DMS153 (cell line): ENCODE data around the gene ARFGEF2.
A peak's percentile ranks its signal among the peaks of the same experiment; 100 is the strongest.
"Not testable (repeated sequence)": the region's sequence is repeated elsewhere in the genome, so short reads cannot be mapped to it uniquely, and the experiment has no call there.

Experiments
- DNase-seq: peaks from one replicate; lab custom pipeline; 2025; lab: John Stamatoyannopoulos, UW

Gene ARFGEF2

GRCh38 chr20:48999890-49000870 is 78.7 kb downstream of the ARFGEF2 start:
- DNase-seq = no peak

GRCh38 chr20:49001741-49002140 is 80.2 kb downstream of the ARFGEF2 start:
- DNase-seq = no peak

DNA sequence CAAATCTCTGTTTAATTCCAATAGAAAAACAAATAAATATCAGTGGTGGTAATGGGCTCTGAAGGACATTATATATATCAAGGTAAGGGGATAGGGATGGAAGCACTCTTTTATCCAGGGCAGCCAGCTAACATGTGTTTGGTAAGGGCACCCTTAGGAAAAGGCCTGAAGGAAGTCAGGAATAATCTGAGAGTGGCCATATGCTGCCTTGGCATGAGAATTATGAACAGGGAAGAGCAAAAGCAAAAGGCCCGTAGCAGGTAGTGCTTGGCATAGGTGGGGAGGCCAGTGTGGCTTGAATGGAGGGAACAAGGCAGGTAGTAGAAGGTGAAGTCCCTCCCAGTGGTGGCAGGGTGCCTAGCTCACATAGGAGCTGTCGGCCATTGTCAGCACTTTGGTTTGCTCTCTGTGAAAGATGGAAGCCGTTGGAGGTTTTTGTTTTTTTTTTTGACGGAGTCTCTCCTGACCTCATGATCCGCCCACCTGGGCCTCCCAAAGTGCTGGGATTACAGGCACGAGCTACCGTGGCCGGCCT is 85.0 kb downstream of the ARFGEF2 start:
- no peak for DNase-seq

DNA sequence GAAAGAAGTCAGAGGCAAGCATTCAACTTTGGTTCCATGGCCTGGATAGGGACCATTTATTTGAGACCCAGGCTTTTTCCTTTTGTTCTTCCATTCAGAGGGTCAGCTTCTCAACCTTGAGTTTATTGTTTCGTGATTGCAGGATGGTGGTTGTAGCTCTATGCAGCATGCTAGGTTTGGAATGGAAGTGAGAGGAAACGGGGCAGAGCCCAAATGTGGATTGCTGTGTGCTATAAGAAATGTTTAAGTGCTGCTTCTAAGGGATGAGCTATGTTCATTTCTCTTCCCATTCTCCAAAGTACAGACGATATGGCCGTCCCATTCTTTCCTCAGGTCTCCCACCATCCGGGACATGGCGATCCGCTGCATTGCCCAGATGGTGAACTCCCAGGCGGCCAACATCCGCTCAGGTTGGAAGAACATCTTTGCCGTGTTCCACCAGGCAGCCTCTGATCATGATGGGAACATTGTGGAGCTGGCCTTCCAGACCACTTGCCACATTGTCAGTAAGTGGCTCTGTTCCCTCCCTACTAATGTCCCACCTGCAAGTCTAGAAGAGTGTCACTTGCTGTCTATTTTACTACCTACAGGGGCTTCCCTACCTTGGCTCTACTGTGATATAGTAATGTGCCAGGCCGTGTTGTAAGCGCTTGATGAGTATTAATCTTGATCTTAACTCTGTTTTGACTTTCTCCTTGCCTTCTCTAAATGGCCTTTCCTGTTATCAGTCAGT is 88.6 kb downstream of the ARFGEF2 start:
- no peak for DNase-seq

- DNase-seq = no peak
Measured at GRCh38 chr20:49024220-49024619, 102.7 kb downstream of the ARFGEF2 start.

DNA sequence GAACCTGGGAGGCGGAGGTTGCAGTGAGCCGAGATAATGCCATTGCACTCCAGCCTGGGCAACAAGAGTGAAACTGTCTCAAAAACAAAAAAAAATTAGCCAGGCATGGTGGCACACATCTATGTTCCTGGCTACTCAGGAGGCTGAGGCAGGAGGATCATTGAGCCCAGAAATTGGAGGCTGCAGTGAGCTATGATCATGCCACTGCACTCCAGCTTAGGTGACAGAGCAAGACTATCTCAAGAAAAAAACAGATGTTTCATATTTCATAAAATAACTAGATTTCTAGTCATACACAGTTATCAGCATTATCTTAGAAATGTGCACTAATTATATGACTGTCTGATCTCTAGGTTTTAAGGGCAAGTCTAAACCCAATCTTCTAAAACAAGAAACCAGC is 106.7 kb downstream of the ARFGEF2 start:
- not testable (repeated sequence) for DNase-seq

- DNase-seq = no peak
Measured at GRCh38 chr20:49028684-49029083, 107.2 kb downstream of the ARFGEF2 start.

- DNase-seq = no peak
Measured at GRCh38 chr20:49029203-49029602, 107.7 kb downstream of the ARFGEF2 start.

- no peak for DNase-seq
Measured at GRCh38 chr20:49030954-49031619, 109.6 kb downstream of the ARFGEF2 start.

DNA sequence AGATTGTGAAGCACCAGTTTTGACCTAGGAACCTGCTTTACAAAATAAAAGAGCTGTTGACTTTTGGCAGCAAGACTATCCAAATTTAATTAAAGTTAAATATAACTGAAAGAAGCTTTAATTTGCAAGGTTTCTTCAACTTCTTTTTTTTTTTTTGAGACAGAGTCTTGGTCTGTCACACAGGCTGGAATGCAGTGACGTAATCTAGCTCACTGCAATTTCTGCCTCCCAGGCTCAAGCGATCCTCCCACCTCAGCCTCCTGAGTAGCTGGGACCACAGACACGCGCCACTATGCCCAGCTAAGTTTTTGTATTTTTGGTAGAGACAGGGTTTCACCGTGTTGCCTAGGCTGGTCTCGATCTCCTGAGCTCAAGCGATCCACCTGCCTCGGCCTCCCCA is 110.9 kb downstream of the ARFGEF2 start:
- no peak for DNase-seq

GRCh38 chr20:49034070-49034732 is 112.7 kb downstream of the ARFGEF2 start:
- DNase-seq = no peak

DNA sequence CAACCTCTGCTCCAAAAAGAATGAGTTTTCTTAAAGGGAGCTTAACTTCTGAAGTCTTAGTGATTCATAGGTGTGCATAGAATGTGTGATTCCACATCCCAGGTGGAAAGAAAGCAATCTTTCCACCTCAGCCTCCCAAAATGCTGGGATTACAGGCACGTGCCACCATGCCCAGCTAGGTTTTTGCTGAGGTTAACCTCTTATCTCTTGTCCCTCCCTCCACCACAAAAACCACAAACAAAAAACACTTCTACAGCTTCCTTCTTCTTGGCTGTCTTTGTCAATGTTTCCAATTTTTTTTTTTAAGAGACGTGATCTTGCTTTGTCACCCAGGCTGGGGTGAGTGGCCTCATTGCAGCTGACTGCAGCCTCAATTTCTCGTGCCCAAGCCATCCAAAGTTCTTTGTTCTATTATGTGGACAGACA is 116.5 kb downstream of the ARFGEF2 start:
- no peak for DNase-seq

GRCh38 chr20:49039854-49040253 is 118.3 kb downstream of the ARFGEF2 start:
- no peak for DNase-seq

- no peak for DNase-seq
Measured at GRCh38 chr20:49043000-49043399, 121.5 kb downstream of the ARFGEF2 start.

DNA sequence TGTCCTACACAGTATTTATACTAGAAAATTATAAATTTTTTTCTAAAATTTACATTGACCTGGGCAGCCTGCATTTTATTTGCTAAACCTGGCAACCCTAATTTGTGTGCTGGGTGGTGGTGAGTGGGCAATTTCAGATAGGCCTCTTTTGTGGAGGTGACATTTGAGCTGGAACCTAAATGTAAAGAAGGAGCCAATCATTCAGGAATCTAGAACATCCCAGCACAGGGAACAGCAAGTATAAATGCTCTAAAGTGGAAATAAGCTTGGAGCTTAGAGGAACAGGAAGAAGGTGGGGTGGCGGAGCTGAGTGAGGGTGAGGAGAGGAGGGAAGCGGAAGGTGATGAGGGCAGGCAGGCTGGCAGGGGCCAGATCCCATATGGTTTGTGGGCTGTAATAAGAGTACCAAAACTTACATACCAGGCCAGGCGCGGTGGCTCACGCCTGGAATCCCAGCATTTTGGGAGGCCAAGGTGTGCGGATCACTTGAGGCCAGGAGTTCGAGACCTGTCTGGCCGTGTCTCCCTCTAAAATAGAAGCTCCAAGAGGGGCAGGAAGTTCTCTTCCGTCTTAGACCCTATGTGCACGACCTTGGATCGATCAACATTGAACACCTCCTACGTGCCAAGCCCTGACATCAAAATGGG is 124.1 kb downstream of the ARFGEF2 start:
- DNase-seq = peak; percentile 9

GRCh38 chr20:49046087-49046900 is 124.8 kb downstream of the ARFGEF2 start, which contains the start of gene CSE1L:
TSS of gene CSE1L (plus strand) at chr20:49046312. CDS start at chr20:49058464, 12,152 bp downstream.
- peak; percentile 90 for DNase-seq

GRCh38 chr20:49052334-49052733 is 130.8 kb downstream of the ARFGEF2 start:
- no peak for DNase-seq

DNA sequence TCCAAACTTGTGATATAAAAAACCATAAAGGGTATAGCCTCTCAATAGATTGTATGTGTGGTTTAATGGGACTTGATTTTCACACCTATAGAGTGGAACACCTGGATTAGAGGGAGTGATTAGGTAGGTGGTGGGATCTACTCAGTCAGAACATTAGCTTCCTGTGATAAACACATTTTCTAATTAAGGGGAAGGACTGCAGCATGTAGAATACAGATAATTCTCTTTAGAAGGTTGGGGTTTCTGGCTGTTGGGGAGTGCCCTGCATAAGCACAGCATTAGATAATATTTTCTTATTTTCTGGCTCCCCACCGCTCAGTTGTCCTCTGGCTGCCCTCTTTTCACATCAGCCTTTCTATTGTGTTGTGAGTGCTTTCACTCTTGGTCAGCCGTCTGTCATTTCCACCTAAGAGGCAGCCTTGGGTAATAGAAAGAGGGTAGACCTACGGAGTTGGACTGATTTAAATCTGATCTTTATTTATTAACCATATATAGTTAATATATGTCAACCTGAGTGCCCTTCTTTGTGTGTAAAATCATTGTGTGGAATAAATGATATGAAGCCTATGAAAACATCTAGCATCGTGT is 132.6 kb downstream of the ARFGEF2 start:
- no peak for DNase-seq

DNA sequence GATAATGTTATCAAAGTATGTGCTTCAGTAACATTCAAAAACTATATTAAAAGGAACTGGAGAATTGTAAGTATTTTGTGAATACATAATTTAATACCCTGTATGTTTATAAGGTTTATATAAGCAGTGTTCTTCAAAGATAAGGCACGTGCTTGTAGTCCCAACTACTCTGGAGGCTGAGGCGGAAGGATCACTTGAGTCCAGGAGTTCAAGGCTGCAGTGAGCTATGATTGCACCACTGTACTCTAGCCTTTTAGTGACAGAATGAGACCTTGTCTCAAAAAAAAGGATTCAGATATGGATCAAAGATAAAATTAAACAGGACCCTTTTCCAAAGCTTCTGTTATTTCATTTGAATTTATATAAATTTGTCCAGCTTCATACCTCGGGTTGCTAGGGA is 141.8 kb downstream of the ARFGEF2 start:
- no peak for DNase-seq

GRCh38 chr20:49074521-49074920 is 153.0 kb downstream of the ARFGEF2 start:
- DNase-seq = no peak
